ENCODE measurements around the gene MATN1.

MATN1 gene

GRCh38 chr1:30685796-30686165 is 37.6 kb downstream of the MATN1 start:
- no peak for DNase-seq (ENCODE audit: extremely low read depth, insufficient read length)
- no peaks in the 10 kb centered on the region for H3K36me3 ChIP-seq (ENCODE audit: control insufficient read depth, insufficient read depth, low read length)
- H3K4me3 ChIP-seq (replicated peaks; ENCODE audit: low read depth, low read length) = no peak overlapping the region
- H3K27me3 ChIP-seq (replicated peaks; ENCODE audit: control insufficient read depth, insufficient read depth, low read length) = peaks cover 1% of the 10 kb centered on the region
- TF ChIP-seq CTCF (IDR thresholded peaks at IDR 0.05; ENCODE audit: insufficient read depth, low read length, poor library complexity, severe bottlenecking) = no peak

GRCh38 chr1:30684881-30685795 is 38.2 kb downstream of the MATN1 start:
- Histone ChIP-seq H3K27me3 (replicated peaks; ENCODE audit: control insufficient read depth, insufficient read depth, low read length) (peaks cover 1% of the 10 kb centered on the region), H3K4me3 (replicated peaks; ENCODE audit: low read depth, low read length) (no peak overlapping the region), H3K36me3 (ENCODE audit: control insufficient read depth, insufficient read depth, low read length) (no peaks in the 10 kb centered on the region)
- TF ChIP-seq CTCF (IDR thresholded peaks at IDR 0.05; ENCODE audit: insufficient read depth, low read length, poor library complexity, severe bottlenecking) = no peak
- DNase-seq (ENCODE audit: extremely low read depth, insufficient read length) = no peak

- no peak for DNase-seq (ENCODE audit: extremely low read depth, insufficient read length)
- Histone ChIP-seq H3K4me3 (replicated peaks; ENCODE audit: low read depth, low read length) (no peak overlapping the region), H3K27me3 (replicated peaks; ENCODE audit: control insufficient read depth, insufficient read depth, low read length) (peaks cover 1% of the 10 kb centered on the region), H3K36me3 (ENCODE audit: control insufficient read depth, insufficient read depth, low read length) (no peaks in the 10 kb centered on the region)
- TF ChIP-seq CTCF (IDR thresholded peaks at IDR 0.05; ENCODE audit: insufficient read depth, low read length, poor library complexity, severe bottlenecking) = no peak
These were observed 39.1 kb downstream of the MATN1 start for GRCh38 chr1:30684259-30684658.

GRCh38 chr1:30683699-30684098 is 39.7 kb downstream of the MATN1 start:
- Histone ChIP-seq H3K27me3 (replicated peaks; ENCODE audit: control insufficient read depth, insufficient read depth, low read length) (peaks cover 1% of the 10 kb centered on the region; the same call in 1 of the 2 replicates), H3K4me3 (replicated peaks; ENCODE audit: low read depth, low read length) (no peak overlapping the region), H3K36me3 (ENCODE audit: control insufficient read depth, insufficient read depth, low read length) (no peaks in the 10 kb centered on the region)
- no peak for TF ChIP-seq CTCF (IDR thresholded peaks at IDR 0.05; ENCODE audit: insufficient read depth, low read length, poor library complexity, severe bottlenecking)
- no peak for DNase-seq (ENCODE audit: extremely low read depth, insufficient read length)

- H3K4me3 ChIP-seq (replicated peaks; ENCODE audit: low read depth, low read length) = no peak overlapping the region
- TF ChIP-seq CTCF (IDR thresholded peaks at IDR 0.05; ENCODE audit: insufficient read depth, low read length, poor library complexity, severe bottlenecking) = no peak
- no peak for DNase-seq (ENCODE audit: extremely low read depth, insufficient read length)
- H3K27me3 ChIP-seq (replicated peaks; ENCODE audit: control insufficient read depth, insufficient read depth, low read length) = peaks cover 1% of the 10 kb centered on the region; the same call in 1 of the 2 replicates
- no peaks in the 10 kb centered on the region for H3K36me3 ChIP-seq (ENCODE audit: control insufficient read depth, insufficient read depth, low read length)
These were observed 40.7 kb downstream of the MATN1 start for GRCh38 chr1:30682396-30683275.
